Epithelial cell of esophagus (primary cell): ENCODE results near the gene SYK.
A peak's percentile ranks its signal among the peaks of the same experiment; 100 is the strongest.

Source experiments
- DNase-seq: peaks from one replicate; pipeline ENCODE4 v3.0.0; 2010; ENCODE audit warnings: low read depth
- H3K4me3 ChIP-seq: 2 replicates; pipeline ENCODE4 v1.5.1; 2011; ENCODE audit warnings: mild to moderate bottlenecking, low read length, control low read depth
- TF ChIP-seq, protein P1 (sequence below): IDR thresholded peaks from 2 replicates; pipeline ENCODE4 v1.5.1; 2011; ENCODE audit warnings: low read depth, mild to moderate bottlenecking, low read length, control low read depth, inconsistent platforms; ENCODE audit not compliant: insufficient read depth; ENCODE audit errors: missing control alignments

The SYK gene

DNA sequence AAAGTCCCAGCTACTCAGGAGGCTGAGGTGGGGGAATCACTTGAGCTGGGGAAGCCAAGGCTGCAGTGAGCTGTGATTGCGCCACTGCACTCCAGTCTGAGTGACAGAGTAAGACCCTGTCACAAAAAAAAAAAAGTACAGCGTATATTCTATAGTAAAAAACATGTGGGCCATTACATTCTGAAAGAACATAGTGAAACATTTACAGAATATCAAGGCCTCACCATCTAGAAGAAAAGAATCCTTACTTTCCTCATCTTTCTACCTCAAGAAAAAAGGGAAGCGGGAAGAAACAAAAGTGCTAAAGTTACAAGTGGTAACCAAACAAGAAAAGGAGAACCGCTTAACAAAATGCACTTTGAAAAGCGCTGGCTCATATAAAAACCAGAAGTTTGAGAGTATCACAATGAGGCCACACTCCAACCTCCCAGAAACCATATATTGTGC is 5.7 kb upstream of the SYK start:
- no peak overlapping the region for H3K4me3 ChIP-seq
- TF ChIP-seq, protein P1, sequence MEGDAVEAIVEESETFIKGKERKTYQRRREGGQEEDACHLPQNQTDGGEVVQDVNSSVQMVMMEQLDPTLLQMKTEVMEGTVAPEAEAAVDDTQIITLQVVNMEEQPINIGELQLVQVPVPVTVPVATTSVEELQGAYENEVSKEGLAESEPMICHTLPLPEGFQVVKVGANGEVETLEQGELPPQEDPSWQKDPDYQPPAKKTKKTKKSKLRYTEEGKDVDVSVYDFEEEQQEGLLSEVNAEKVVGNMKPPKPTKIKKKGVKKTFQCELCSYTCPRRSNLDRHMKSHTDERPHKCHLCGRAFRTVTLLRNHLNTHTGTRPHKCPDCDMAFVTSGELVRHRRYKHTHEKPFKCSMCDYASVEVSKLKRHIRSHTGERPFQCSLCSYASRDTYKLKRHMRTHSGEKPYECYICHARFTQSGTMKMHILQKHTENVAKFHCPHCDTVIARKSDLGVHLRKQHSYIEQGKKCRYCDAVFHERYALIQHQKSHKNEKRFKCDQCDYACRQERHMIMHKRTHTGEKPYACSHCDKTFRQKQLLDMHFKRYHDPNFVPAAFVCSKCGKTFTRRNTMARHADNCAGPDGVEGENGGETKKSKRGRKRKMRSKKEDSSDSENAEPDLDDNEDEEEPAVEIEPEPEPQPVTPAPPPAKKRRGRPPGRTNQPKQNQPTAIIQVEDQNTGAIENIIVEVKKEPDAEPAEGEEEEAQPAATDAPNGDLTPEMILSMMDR, result no peak
- no peak for DNase-seq

GRCh38 chr9:90799271-90799852 is 2.3 kb upstream of the SYK start:
- H3K4me3 ChIP-seq, result no peak overlapping the region
- no peak for DNase-seq
- TF ChIP-seq, protein P1, result no peak

DNA sequence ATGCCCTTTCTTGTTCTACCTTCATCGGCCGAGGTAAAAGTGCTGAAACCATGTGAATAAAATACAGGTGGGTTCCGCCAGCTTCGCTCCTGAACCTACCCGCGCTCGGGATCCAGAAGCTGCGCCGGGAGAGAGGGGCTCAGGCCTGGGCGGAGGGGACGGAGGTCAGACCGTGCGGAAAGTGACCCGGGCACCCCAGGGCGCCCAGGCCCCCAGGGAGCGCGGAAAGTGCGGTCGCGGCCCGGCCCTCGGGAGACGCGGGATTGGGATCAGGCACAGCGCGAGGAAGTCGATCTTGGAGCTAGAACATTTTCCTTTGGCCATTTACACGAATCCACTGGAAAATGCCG is 329 bp downstream of the SYK start:
- TF ChIP-seq, protein P1, result no peak
- peak overlapping the region; percentile 73 for H3K4me3 ChIP-seq
- peak; percentile 17 for DNase-seq

DNA sequence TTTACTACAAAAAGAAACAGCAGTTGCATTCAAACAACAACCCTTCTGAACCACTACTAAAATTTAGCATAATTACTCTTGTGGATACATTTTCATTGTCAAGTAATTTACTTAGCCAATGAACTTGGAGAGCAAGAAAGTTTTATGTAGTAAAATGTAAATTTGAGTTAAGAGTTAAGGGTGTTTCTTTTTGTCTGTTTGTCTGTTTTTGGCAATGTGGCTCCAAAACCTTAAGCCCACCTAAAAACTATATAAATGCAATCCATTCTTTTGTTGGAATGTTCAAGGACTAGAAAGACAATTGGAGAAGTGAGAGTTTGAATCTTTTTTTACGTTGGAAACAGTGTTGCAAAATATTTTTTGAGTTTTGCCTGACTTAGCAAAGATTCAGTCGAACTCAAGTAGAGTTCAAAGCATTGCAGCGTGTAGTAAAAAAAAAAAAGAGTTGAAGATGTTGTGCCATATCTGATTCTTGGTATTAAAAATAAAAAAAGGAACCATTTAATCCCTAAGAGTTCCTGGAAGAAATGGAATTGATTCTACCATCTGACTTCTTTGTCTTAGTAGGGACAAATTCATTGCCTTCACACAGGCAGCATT is 867 bp downstream of the SYK start:
- peak overlapping the region; percentile 73 for H3K4me3 ChIP-seq
- DNase-seq, result no peak
- TF ChIP-seq, protein P1, result no peak

- no peak for DNase-seq
- TF ChIP-seq, protein P1, result no peak
- no peak overlapping the region for H3K4me3 ChIP-seq
Observed at GRCh38 chr9:90803860-90804593, 2.4 kb downstream of the SYK start.

- DNase-seq, result no peak
- TF ChIP-seq, protein P1, result no peak
- no peak overlapping the region for H3K4me3 ChIP-seq
Observed at GRCh38 chr9:90805006-90805996, 3.7 kb downstream of the SYK start.
